Prostate gland (tissue), 2 donors: ENCODE measurements around the gene SLC6A6.

Experiments
- CTCF ChIP-seq, 4 experiments: fragments of 200-600 bp in 2 of 4; fragments of 450-650 bp in 2 of 4; sonication (generic) in 2 of 4; IDR thresholded peaks; 1 replicate in 3 of 4; 2 replicates in 1 of 4; pipeline ENCODE4 v1.5.1; 2016 to 2019; ENCODE audit warnings: antibody characterized with exemption in 4 of 4, mild to moderate bottlenecking in 2 of 4, moderate library complexity in 2 of 4
- POLR2A ChIP-seq: fragments of 450-650 bp; IDR thresholded peaks from one replicate; pipeline ENCODE4 v1.6.1; 2016; ENCODE audit warnings: antibody characterized with exemption, mild to moderate bottlenecking
- POLR2AphosphoS5 ChIP-seq: sonication (generic); formaldehyde crosslinking; IDR thresholded peaks from one replicate; pipeline ENCODE4 v1.6.1; 2017; ENCODE audit warnings: antibody characterized with exemption

DNA sequence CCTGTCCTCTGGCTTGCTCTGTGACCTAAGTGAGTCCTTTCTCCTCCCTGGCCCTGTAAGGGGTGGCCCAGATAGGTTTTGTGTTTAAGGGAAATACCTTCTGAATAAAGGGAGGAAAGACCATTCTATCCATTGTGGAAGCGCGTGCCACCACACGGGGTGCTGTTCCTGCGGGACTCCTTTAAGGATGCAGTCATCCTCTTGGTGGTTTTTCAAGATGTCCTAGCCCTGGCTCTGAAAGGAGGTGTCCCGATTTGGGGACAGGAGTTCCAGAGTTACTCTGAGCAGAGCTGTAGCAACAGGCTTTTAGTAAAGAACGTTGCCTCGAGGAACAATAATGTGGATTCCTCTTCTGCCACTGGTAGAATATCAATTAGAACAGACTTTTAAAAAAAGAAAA lies 9.6 kb downstream of the SLC6A6 start:
- TF ChIP-seq CTCF (IDR thresholded peaks at IDR 0.05) (no peak), POLR2AphosphoS5 (no peak), POLR2A (no peak)
